Osteocyte (in vitro differentiated cells): ENCODE results near the gene MGAT3. TPM values are rescaled to one million over a fixed set of nuclear protein-coding genes. Genes with fewer than 3 reads are reported as not detected.

Experiments used
- DNase-seq: peaks from one replicate; pipeline ENCODE4 v3.0.0; 2021; ENCODE audit warnings: mixed read lengths; ENCODE audit not compliant: unreplicated experiment; ENCODE audit errors: extremely low spot score
- H3K27ac Mint-ChIP-seq: one replicate; pipeline ENCODE4 v1.8.0; 2021; ENCODE audit warnings: mild to moderate bottlenecking, mixed read lengths; ENCODE audit not compliant: unreplicated experiment
- H3K27me3 Mint-ChIP-seq: one replicate; pipeline ENCODE4 v1.8.0; 2021; ENCODE audit warnings: mixed read lengths; ENCODE audit not compliant: unreplicated experiment
- H3K36me3 Mint-ChIP-seq: one replicate; pipeline ENCODE4 v1.8.0; 2021; ENCODE audit warnings: mixed read lengths; ENCODE audit not compliant: unreplicated experiment
- H3K4me1 Mint-ChIP-seq: one replicate; pipeline ENCODE4 v1.8.0; 2021; ENCODE audit warnings: mixed read lengths; ENCODE audit not compliant: unreplicated experiment
- H3K4me3 Mint-ChIP-seq: one replicate; pipeline ENCODE4 v1.8.0; 2021; ENCODE audit warnings: mild to moderate bottlenecking, moderate library complexity, mixed read lengths; ENCODE audit not compliant: unreplicated experiment
- H3K9me3 Mint-ChIP-seq: one replicate; pipeline ENCODE4 v1.8.0; 2021; ENCODE audit warnings: mixed read lengths; ENCODE audit not compliant: unreplicated experiment
- total RNA-seq: library from RNA; stranded (reverse); gene quantifications from 2 replicates; pipeline ENCODE4 v1.2.1, GENCODE V29; 2021
- TF ChIP-seq, protein P1 (sequence below): fragments of 200-600 bp; sonication (generic); IDR thresholded peaks from 2 replicates; pipeline ENCODE4 v1.5.0; 2021; ENCODE audit warnings: antibody characterized with exemption, mild to moderate bottlenecking, moderate library complexity

Gene MGAT3
- total RNA-seq, 1 donor from 2014 or later: 10.9 TPM

DNA sequence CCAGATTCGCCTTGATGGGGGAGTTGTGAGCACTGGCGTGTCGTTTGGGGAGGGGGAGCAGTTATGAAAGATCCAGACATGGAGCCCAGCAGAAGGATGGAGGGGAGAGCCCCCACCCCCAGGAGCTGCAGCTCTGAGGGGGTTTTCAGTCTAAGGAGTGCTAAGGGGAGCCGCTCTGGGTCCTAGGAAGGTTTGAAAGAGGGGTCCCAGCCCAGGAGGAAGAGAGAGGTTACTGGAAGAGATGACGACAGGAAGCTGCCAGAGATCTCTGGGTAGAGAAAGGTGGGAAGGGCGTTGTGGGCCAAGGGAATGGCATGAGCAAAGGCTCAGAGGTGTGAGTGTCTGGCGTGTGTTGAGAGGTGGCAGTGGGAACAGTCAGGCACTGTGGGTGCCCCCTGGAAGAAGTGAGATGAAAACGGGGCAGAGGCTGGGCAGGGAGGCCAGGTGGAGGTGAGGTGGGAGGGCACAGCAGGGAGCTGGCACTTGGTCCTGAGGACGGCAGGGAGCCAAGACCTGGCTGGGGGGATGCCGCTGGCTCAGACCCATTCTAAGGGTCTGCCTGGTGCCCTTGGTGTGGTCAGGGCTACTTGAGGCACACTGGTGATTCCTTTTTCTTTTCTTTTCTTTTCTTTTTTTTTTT, 1.8 kb downstream of the MGAT3 start:
- H3K36me3 Mint-ChIP-seq: no peaks in the 10 kb centered on the region
- DNase-seq: no peak
- no peaks in the 10 kb centered on the region for H3K27me3 Mint-ChIP-seq
- H3K4me3 Mint-ChIP-seq: peak overlapping the region; percentile 77
- peaks cover 40% of the 10 kb centered on the region for H3K4me1 Mint-ChIP-seq
- TF ChIP-seq, protein P1, sequence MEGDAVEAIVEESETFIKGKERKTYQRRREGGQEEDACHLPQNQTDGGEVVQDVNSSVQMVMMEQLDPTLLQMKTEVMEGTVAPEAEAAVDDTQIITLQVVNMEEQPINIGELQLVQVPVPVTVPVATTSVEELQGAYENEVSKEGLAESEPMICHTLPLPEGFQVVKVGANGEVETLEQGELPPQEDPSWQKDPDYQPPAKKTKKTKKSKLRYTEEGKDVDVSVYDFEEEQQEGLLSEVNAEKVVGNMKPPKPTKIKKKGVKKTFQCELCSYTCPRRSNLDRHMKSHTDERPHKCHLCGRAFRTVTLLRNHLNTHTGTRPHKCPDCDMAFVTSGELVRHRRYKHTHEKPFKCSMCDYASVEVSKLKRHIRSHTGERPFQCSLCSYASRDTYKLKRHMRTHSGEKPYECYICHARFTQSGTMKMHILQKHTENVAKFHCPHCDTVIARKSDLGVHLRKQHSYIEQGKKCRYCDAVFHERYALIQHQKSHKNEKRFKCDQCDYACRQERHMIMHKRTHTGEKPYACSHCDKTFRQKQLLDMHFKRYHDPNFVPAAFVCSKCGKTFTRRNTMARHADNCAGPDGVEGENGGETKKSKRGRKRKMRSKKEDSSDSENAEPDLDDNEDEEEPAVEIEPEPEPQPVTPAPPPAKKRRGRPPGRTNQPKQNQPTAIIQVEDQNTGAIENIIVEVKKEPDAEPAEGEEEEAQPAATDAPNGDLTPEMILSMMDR: no peak
- no peaks in the 10 kb centered on the region for H3K9me3 Mint-ChIP-seq
- no peak overlapping the region for H3K27ac Mint-ChIP-seq

GRCh38 chr22:39459681-39460080, 2.9 kb downstream of the MGAT3 start:
- no peak for DNase-seq
- Mint-ChIP-seq H3K27ac (no peak overlapping the region), H3K27me3 (no peaks in the 10 kb centered on the region), H3K4me3 (no peak overlapping the region), H3K36me3 (no peaks in the 10 kb centered on the region), H3K4me1 (peaks cover 37% of the 10 kb centered on the region), H3K9me3 (no peaks in the 10 kb centered on the region)
- TF ChIP-seq, protein P1: no peak

- no peak overlapping the region for H3K4me3 Mint-ChIP-seq
- H3K4me1 Mint-ChIP-seq: peaks cover 58% of the 10 kb centered on the region
- no peaks in the 10 kb centered on the region for H3K9me3 Mint-ChIP-seq
- no peak overlapping the region for H3K27ac Mint-ChIP-seq
- TF ChIP-seq, protein P1: peak; percentile 21
- no peaks in the 10 kb centered on the region for H3K27me3 Mint-ChIP-seq
- no peak for DNase-seq
- H3K36me3 Mint-ChIP-seq: no peaks in the 10 kb centered on the region
Observed at GRCh38 chr22:39462443-39463221, 5.8 kb downstream of the MGAT3 start.

DNA sequence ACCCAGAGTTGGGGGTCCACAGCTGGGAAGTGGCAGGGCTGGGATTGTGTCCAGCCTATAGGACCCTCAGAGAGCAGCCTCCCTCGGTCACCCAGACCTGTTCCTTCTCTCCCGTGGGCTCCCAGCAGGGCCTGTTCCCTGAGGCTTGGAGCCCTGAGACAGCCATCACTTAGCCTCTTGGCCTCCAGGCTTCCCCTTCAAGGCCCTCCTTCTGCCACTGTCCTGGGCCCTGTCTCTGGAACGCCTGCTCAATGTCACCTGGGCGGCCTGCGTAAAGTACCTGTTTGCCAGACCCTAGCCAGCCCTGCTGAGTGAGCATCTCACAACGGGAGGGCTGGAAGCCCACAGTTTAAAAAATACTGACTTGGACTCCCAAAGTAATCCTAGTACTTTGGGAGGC, 6.5 kb downstream of the MGAT3 start:
- no peak for DNase-seq
- Mint-ChIP-seq H3K9me3 (no peaks in the 10 kb centered on the region), H3K36me3 (no peaks in the 10 kb centered on the region), H3K4me1 (peaks cover 55% of the 10 kb centered on the region), H3K27ac (peak overlapping the region; percentile 50), H3K27me3 (no peaks in the 10 kb centered on the region), H3K4me3 (no peak overlapping the region)
- TF ChIP-seq, protein P1: no peak

GRCh38 chr22:39463931-39464390, 7.1 kb downstream of the MGAT3 start:
- Mint-ChIP-seq H3K9me3 (no peaks in the 10 kb centered on the region), H3K36me3 (no peaks in the 10 kb centered on the region), H3K4me3 (no peak overlapping the region), H3K27ac (peak overlapping the region; percentile 50), H3K4me1 (peaks cover 53% of the 10 kb centered on the region), H3K27me3 (no peaks in the 10 kb centered on the region)
- TF ChIP-seq, protein P1: no peak
- DNase-seq: no peak
